Activated CD8-positive, alpha-beta memory T cell treated with anti-CD3 and anti-CD28 coated beads, Interleukin-2, amount 50 U/mL, for 24 hours (primary cell): ENCODE measurements around the gene CDK14.

ENCODE experiments used
- DNase-seq: peaks from one replicate; pipeline ENCODE4 v3.0.0-alpha.2; 2020; ENCODE audit errors: extremely low read depth

The CDK14 gene

GRCh38 chr7:90946730-90947501, 350.8 kb downstream of the CDK14 start:
- no peak for DNase-seq

GRCh38 chr7:90948085-90948484, 352.0 kb downstream of the CDK14 start:
- no peak for DNase-seq

DNA sequence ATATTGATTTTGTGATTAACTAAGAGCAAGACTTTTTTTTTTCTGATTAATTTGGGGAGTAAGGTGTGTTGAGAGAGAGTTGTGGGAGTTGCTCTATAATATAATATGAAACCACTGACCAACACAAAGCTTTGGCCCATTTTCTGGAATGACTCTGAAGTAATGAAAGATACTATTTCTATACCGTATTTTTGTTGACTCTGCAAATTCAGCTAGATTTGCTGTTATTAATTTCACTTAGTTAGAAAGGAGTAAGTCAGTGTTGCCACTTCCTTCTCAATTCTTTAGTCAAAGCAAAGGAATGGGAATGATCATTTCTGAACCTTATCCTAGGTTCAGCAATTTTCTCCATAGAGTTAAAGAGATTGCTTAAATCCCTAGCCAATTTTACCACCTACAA, 355.1 kb downstream of the CDK14 start:
- DNase-seq: no peak

GRCh38 chr7:90951986-90952954, 356.1 kb downstream of the CDK14 start:
- no peak for DNase-seq

- no peak for DNase-seq
These were observed 359.6 kb downstream of the CDK14 start for GRCh38 chr7:90955641-90956207.

GRCh38 chr7:90957883-90958282, 361.8 kb downstream of the CDK14 start:
- DNase-seq: no peak

- no peak for DNase-seq
These were observed 362.5 kb downstream of the CDK14 start for GRCh38 chr7:90958647-90959046.

GRCh38 chr7:90961037-90961725, 365.1 kb downstream of the CDK14 start:
- no peak for DNase-seq

- DNase-seq: no peak
These were observed 369.1 kb downstream of the CDK14 start for GRCh38 chr7:90965211-90965610.

- DNase-seq: no peak
These were observed 370.2 kb downstream of the CDK14 start for GRCh38 chr7:90966346-90966745.

DNA sequence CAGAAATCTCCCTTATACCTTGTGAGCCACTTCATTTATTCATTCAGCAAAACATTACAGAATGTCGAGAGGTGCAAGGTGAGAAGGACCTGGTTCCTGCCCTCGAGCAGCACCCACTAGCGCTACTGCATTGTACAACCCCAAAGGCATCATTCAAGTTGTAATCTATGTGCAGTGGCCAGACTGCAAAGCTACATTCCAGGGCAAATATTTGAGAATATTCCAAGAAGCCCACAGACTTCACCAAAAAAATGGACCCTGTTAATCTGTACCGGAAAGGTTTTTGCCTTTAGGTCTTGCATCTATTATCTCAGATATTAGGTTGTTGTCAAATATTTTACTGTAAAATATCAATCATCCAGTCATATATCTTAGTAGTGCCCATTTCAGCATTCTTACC, 372.8 kb downstream of the CDK14 start:
- DNase-seq: no peak

DNA sequence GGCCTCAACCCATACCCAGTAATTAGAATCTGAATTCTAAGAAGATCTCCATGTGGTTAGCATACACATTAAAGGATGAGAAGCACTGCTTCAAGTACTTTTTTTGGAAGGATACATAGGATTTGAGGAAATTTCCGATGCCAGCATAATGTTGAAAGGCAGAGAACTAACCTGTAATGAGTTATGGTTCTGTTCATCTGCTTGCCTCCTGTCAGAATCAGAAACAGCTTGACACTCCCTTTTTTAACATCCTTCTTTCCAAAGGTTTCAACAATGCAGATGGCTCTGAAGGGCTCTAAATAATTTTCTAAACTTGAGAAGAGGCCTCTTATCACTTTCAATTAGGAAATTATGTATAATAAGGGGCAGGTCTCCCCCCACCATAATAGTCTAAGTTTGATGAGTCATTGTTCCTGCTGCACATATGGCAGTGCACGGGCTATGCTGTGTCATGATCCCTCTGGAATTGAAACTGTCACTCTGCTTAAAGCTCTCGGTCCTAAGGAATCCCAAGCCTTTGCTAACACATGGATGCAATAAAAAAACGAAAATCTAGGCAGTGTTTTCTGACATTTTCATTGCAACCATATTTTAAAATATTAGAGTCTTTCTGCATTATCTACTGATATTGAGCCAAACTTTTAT, 376.9 kb downstream of the CDK14 start:
- DNase-seq: no peak

DNA sequence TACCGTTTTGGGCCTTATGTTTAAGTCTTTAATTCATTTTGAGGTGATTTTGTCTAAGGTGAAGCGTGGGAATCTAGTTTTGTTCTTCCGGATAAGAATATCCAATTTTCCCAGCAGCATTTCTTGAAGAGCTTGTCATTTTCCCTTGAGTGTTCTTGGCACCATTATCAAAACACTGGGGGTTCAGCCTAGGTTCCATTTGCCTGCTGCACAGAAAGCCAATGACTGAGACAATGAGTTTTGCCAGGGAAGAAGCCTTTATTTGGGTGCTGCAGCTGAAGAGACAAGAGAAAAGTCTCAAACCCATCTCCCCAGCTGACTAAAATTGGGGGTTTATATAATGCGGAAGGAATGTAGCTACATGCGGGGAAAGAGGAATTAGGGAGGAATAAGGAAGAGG, 380.9 kb downstream of the CDK14 start:
- DNase-seq: no peak

- DNase-seq: no peak
These were observed 384.4 kb downstream of the CDK14 start for GRCh38 chr7:90980545-90980944.

DNA sequence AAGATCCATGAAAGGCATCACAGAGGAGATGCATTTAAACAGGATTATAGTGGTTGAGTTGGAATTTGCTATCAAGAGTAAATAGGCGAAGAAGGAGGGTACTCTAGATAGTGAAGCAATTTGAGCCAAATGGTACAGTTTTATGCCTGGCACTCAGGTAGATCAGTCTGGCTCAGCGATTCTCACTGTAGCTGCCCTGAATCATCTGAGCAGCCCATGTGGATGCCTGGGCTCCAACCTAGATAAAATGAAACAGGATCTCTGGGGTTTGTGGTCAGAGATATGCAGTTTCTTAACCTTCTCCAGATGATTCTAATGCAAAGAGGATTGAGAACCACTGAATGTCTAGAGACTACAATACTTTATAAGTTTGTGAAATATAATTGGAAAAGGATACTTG, 386.1 kb downstream of the CDK14 start:
- DNase-seq: no peak

- no peak for DNase-seq
These were observed 388.6 kb downstream of the CDK14 start for GRCh38 chr7:90984692-90985091.

GRCh38 chr7:90988516-90988915, 392.4 kb downstream of the CDK14 start:
- DNase-seq: no peak

- no peak for DNase-seq
These were observed 393.1 kb downstream of the CDK14 start for GRCh38 chr7:90988996-90989765.

DNA sequence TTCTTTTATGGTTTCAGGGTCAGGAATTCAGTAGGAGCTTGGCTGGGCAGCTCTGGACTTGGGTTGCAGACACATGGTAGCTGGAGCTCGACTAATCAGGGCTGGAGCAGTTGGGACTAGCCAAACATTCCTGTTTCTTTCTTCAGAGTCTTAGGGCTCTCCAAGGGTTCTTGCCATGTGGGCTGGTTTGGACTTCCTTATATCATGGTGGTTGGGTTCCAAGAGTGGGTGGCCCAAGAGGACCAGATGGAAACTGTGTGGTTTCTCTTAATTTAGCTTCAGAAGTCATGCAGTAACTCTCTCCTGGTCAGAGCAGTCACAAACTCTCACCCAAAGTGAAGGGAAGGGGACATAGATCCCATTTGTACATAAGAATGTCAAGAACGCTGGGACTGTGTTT, 398.0 kb downstream of the CDK14 start:
- no peak for DNase-seq

DNA sequence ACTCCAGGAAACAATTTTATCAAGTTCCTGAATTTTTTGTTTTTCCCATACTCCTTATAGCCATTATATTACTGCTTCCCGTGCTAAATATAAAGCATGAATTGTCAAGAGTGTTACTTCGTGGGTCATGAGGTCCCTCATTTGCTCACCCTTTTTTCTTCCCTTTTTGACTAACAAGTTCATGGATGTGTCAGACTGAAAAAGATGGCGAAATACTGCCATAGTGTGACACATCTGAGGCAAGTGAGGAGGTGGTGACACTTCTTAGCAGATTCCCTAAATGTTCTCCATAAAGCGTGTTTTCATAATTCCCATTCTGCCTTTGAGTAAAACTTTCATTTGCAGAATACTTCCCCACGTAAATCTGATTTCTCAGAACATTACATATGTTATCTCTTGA, 398.5 kb downstream of the CDK14 start:
- no peak for DNase-seq

GRCh38 chr7:90995996-90996395, 399.9 kb downstream of the CDK14 start:
- DNase-seq: no peak
